H1 (cell line): Measurements from ENCODE around the gene CAPN10. TPM values are rescaled to one million over a fixed set of nuclear protein-coding genes. Genes with fewer than 3 reads are reported as not detected.

Experiments
- CTCF ChIA-PET: fragments of 300-600 bp; sonication (Branson Sonifier 250); formaldehyde crosslinking; loops from one replicate; lab custom pipeline; 2021; ENCODE audit not compliant: partially characterized antibody; lab: Charles Lee
- POLR2A ChIA-PET: fragments of 300-600 bp; sonication (Branson Sonifier 250); formaldehyde crosslinking; loops from one replicate; lab custom pipeline; 2021; ENCODE audit warnings: inconsistent platforms; ENCODE audit not compliant: partially characterized antibody; lab: Charles Lee
- DNase-seq, 2 experiments: peaks; one replicate each; pipeline versions ENCODE4 v3.0.0 to v3.0.0-alpha.2; 2010 to 2022; ENCODE audit warnings: low spot score in 2 of 2, low read depth in 1 of 2, mixed read lengths in 1 of 2
- FAIRE-seq: peaks from 2 replicates; lab custom pipeline; 2011; peaks lifted over from hg19 to GRCh38; lab: Jason Lieb, UNC
- H2AFZ ChIP-seq: 2 replicates; pipeline ENCODE4 v1.8.1; 2012; ENCODE audit warnings: low read length, inconsistent platforms
- H2AK5ac ChIP-seq: 2 replicates; pipeline ENCODE4 v1.6.1; 2013; ENCODE audit warnings: low read depth, low read length
- H2BK120ac ChIP-seq: replicated peaks from 2 replicates; pipeline ENCODE3; 2013; ENCODE audit warnings: low read depth, low read length, inconsistent platforms
- H2BK12ac ChIP-seq: 2 replicates; pipeline ENCODE4 v1.6.1; 2013; ENCODE audit warnings: low read depth, low read length
- H2BK15ac ChIP-seq: 2 replicates; pipeline ENCODE4 v1.6.1; 2013; ENCODE audit warnings: low read length
- H2BK20ac ChIP-seq: 2 replicates; pipeline ENCODE4 v1.6.1; 2013; ENCODE audit warnings: low read length
- H2BK5ac ChIP-seq: 2 replicates; pipeline ENCODE4 v1.6.1; 2013; ENCODE audit warnings: low read depth, low read length
- H3K14ac ChIP-seq: 2 replicates; pipeline ENCODE4 v1.6.1; 2013; ENCODE audit warnings: inconsistent platforms; ENCODE audit not compliant: insufficient read length
- H3K18ac ChIP-seq: 2 replicates; pipeline ENCODE4 v1.6.1; 2013; ENCODE audit warnings: low read length; ENCODE audit errors: extremely low read depth
- H3K23ac ChIP-seq: 2 replicates; pipeline ENCODE4 v1.6.1; 2013; ENCODE audit warnings: inconsistent platforms; ENCODE audit not compliant: insufficient read length
- H3K23me2 ChIP-seq: 2 replicates; pipeline ENCODE4 v1.6.1; 2013; ENCODE audit warnings: low read depth, low read length
- H3K27ac ChIP-seq: 2 replicates; pipeline ENCODE4 v1.6.1; 2011; ENCODE audit warnings: low read depth, low read length, inconsistent platforms
- H3K27me3 ChIP-seq, 4 experiments: replicated peaks in 1 of 4; 1 replicate in 1 of 4; 2 replicates in 3 of 4; pipeline versions ENCODE4 v1.6.1 to v1.8.1; 2011 to 2013; ENCODE audit warnings: low read length in 3 of 4, mild to moderate bottlenecking in 3 of 4, inconsistent platforms in 2 of 4, mixed read lengths in 2 of 4, moderate library complexity in 1 of 4; ENCODE audit not compliant: control insufficient read depth in 3 of 4, insufficient read depth in 3 of 4; ENCODE audit errors: extremely low read depth in 1 of 4
- H3K36me3 ChIP-seq, 4 experiments: 2 replicates each; pipeline versions ENCODE4 v1.6.1 to v1.8.1; 2011 to 2013; ENCODE audit warnings: mild to moderate bottlenecking in 4 of 4, low read length in 3 of 4, moderate library complexity in 2 of 4, control low read depth in 1 of 4, inconsistent platforms in 1 of 4; ENCODE audit not compliant: insufficient read depth in 4 of 4, control insufficient read depth in 2 of 4
- H3K4ac ChIP-seq: replicated peaks from 2 replicates; pipeline ENCODE3; 2013; ENCODE audit warnings: low read length, low read depth, mixed read lengths, inconsistent platforms; ENCODE audit not compliant: insufficient read length
- H3K4me1 ChIP-seq, 4 experiments: replicated peaks in 1 of 4; 1 replicate in 1 of 4; 2 replicates in 3 of 4; pipeline versions ENCODE4 v1.6.1 to v1.8.1; 2011 to 2013; ENCODE audit warnings: low read length in 3 of 4, inconsistent platforms in 2 of 4, mixed read lengths in 1 of 4; ENCODE audit not compliant: insufficient read depth in 4 of 4, control insufficient read depth in 3 of 4
- H3K4me2 ChIP-seq, 2 experiments: 2 replicates each; pipeline versions ENCODE4 v1.6.1 to v1.8.1; 2011 to 2013; ENCODE audit warnings: low read depth in 2 of 2, low read length in 2 of 2, control low read depth in 1 of 2, inconsistent platforms in 1 of 2, mild to moderate bottlenecking in 1 of 2; ENCODE audit not compliant: insufficient read depth in 1 of 2
- H3K4me3 ChIP-seq, 4 experiments: fragments of 200-600, 300-600 bp in 1 of 4; sonication (generic), shearing (Covaris generic), sonication (Bioruptor Twin) in 1 of 4; 2 replicates each; pipeline versions ENCODE4 v1.5.1 to v1.8.1; 2011 to 2016; ENCODE audit warnings: low read length in 4 of 4, low read depth in 3 of 4, control low read depth in 2 of 4, inconsistent platforms in 2 of 4, mild to moderate bottlenecking in 2 of 4, mixed read lengths in 1 of 4, moderate library complexity in 1 of 4; ENCODE audit not compliant: insufficient read depth in 2 of 4; ENCODE audit errors: extremely low read depth in 1 of 4
- H3K56ac ChIP-seq: replicated peaks from 2 replicates; pipeline ENCODE3; 2013; ENCODE audit warnings: low read depth, mild to moderate bottlenecking, mixed read lengths, low read length, inconsistent platforms; ENCODE audit not compliant: insufficient read length
- H3K79me1 ChIP-seq: 2 replicates; pipeline ENCODE4 v1.6.1; 2013; ENCODE audit warnings: low read depth, low read length, control low read depth
- H3K79me2 ChIP-seq, 2 experiments: 2 replicates each; pipeline versions ENCODE4 v1.6.1 to v1.8.1; 2012 to 2013; ENCODE audit warnings: low read length in 2 of 2, mild to moderate bottlenecking in 2 of 2, inconsistent platforms in 1 of 2; ENCODE audit not compliant: insufficient read depth in 2 of 2, control insufficient read depth in 1 of 2
- H3K9ac ChIP-seq, 4 experiments: replicated peaks in 1 of 4; 1 replicate in 1 of 4; 2 replicates in 3 of 4; pipeline versions ENCODE4 v1.6.1 to v1.8.1; 2011 to 2013; ENCODE audit warnings: low read depth in 3 of 4, low read length in 3 of 4, control low read depth in 2 of 4, mild to moderate bottlenecking in 2 of 4, moderate library complexity in 2 of 4, inconsistent platforms in 1 of 4; ENCODE audit errors: extremely low read depth in 1 of 4
- H3K9me3 ChIP-seq, 2 experiments: 2 replicates each; pipeline versions ENCODE4 v1.6.1 to v1.8.1; 2012 to 2013; ENCODE audit warnings: mild to moderate bottlenecking in 2 of 2, moderate library complexity in 2 of 2, control low read depth in 1 of 2, inconsistent platforms in 1 of 2, low read depth in 1 of 2, low read length in 1 of 2, mixed read lengths in 1 of 2; ENCODE audit not compliant: insufficient read depth in 2 of 2
- H4K20me1 ChIP-seq, 2 experiments: replicated peaks in 1 of 2; 2 replicates each; pipeline versions ENCODE3 to v1.8.1; 2011 to 2013; ENCODE audit warnings: inconsistent platforms in 2 of 2, low read length in 2 of 2, mild to moderate bottlenecking in 1 of 2; ENCODE audit not compliant: insufficient read depth in 2 of 2, control insufficient read depth in 1 of 2
- H4K5ac ChIP-seq: 2 replicates; pipeline ENCODE4 v1.6.1; 2013; ENCODE audit warnings: low read length, low read depth, mixed read lengths, inconsistent platforms; ENCODE audit not compliant: insufficient read length
- H4K8ac ChIP-seq: 2 replicates; pipeline ENCODE4 v1.8.0; 2013; ENCODE audit warnings: mild to moderate bottlenecking, moderate library complexity, low read length, inconsistent platforms; ENCODE audit not compliant: insufficient read depth; ENCODE audit errors: extremely low read depth
- H4K91ac ChIP-seq: replicated peaks from 2 replicates; pipeline ENCODE3; 2013; ENCODE audit warnings: low read length, mixed read lengths, inconsistent platforms; ENCODE audit not compliant: insufficient read length
- E2F6 ChIP-seq: IDR thresholded peaks from 2 replicates; pipeline ENCODE4 v1.6.1; 2012; ENCODE audit warnings: inconsistent platforms
- EGR1 ChIP-seq: IDR thresholded peaks from 2 replicates; pipeline ENCODE4 v1.6.1; 2011; ENCODE audit warnings: low read depth, low read length, borderline replicate concordance
- EZH2 ChIP-seq: fragments of 200-600 bp; sonication (generic); IDR thresholded peaks from 2 replicates; pipeline ENCODE4 v1.7.1; 2012; ENCODE audit warnings: low read depth, mild to moderate bottlenecking, moderate library complexity, low read length, inconsistent platforms; ENCODE audit not compliant: severe bottlenecking
- GTF2F1 ChIP-seq: IDR thresholded peaks from 2 replicates; pipeline ENCODE4 v1.6.1; 2012; ENCODE audit warnings: low read depth, low read length, improper control_type of control experiment, borderline replicate concordance
- KDM4A ChIP-seq: IDR thresholded peaks from one replicate; pipeline ENCODE4 v1.7.1; 2012; ENCODE audit warnings: low read depth, mild to moderate bottlenecking, moderate library complexity, low read length, inconsistent platforms; ENCODE audit not compliant: severe bottlenecking
- KDM5A ChIP-seq: fragments of 200-600 bp; IDR thresholded peaks from 2 replicates; pipeline ENCODE4 v1.7.1; 2012; ENCODE audit warnings: mild to moderate bottlenecking, low read length, inconsistent platforms, mixed read lengths
- MAFK ChIP-seq: IDR thresholded peaks from 2 replicates; pipeline ENCODE4 v1.6.1; 2012; ENCODE audit warnings: low read depth, mild to moderate bottlenecking, improper control_type of control experiment, low read length
- POLR2A ChIP-seq, 2 experiments: IDR thresholded peaks; 1 replicate in 1 of 2; 2 replicates in 1 of 2; pipeline ENCODE4 v1.6.1; 2011; ENCODE audit warnings: low read depth in 2 of 2, low read length in 2 of 2, mild to moderate bottlenecking in 2 of 2; ENCODE audit errors: control extremely low read depth in 1 of 2
- SIX5 ChIP-seq: IDR thresholded peaks from 2 replicates; pipeline ENCODE4 v1.6.1; 2011; ENCODE audit warnings: mild to moderate bottlenecking, low read depth, low read length
- SP1 ChIP-seq: IDR thresholded peaks from 2 replicates; pipeline ENCODE4 v1.6.1; 2011; ENCODE audit warnings: low read depth, low read length
- SUZ12 ChIP-seq: fragments of 200-600 bp; sonication (generic); IDR thresholded peaks from 2 replicates; pipeline ENCODE4 v1.6.1; 2012; ENCODE audit warnings: mild to moderate bottlenecking, inconsistent platforms, low read length, moderate library complexity, mixed read lengths
- TCF12 ChIP-seq: IDR thresholded peaks from 2 replicates; pipeline ENCODE4 v1.6.1; 2011; ENCODE audit warnings: low read depth, mild to moderate bottlenecking, low read length
- WGBS, 2 experiments: shearing (Covaris generic) in 1 of 2; methylation state at CpG; one replicate each; pipeline versions ENCODE4 v1.1.6 to v1.1.7; 2013 to 2015; ENCODE audit warnings: low lambda C conversion rate in 2 of 2, mixed read lengths in 2 of 2, inconsistent platforms in 1 of 2, low coverage in 1 of 2, missing lambda C conversion rate in 1 of 2; ENCODE audit not compliant: insufficient replicate concordance in 2 of 2, insufficient coverage in 1 of 2, insufficient read length in 1 of 2; ENCODE audit errors: extremely low coverage in 1 of 2, missing lambda C conversion rate in 1 of 2; 5-methylcytosine and 5-hydroxymethylcytosine counted together
- polyA plus RNA-seq, 7 experiments: library from polyadenylated mRNA; depleted of rRNA in 3 of 7; stranded (reverse) in 5 of 7; unstranded in 2 of 7; fragments of >200 nt in 5 of 7; fragments of 200-250 nt in 2 of 7; gene quantifications; 1 replicate in 5 of 7; 2 replicates in 1 of 7; 4 replicates in 1 of 7; pipeline versions ENCODE4 v1.2.1 to v1.2.3, GENCODE V29; 2011 to 2013; ENCODE audit warnings: missing spikeins in 2 of 7, mixed read lengths in 2 of 7
- total RNA-seq: library from RNA; stranded (reverse); fragmentation: NEBNext Ultra II Directional; extraction: Animal tissue kit (Norgen Biotek cat#: 25700); gene quantifications from 2 replicates; pipeline ENCODE4 v1.2.1, GENCODE V29; 2021

The CAPN10 gene
- total and polyA plus RNA-seq, 2 of the 8 experiments (the other 6 are each of a cell fraction or from before 2014, with no cell fraction given), result 30.7 to 39.8 TPM

GRCh38 chr2:240557101-240557751 lies 29.3 kb upstream of the CAPN10 start:
- H3K18ac ChIP-seq, result no peak overlapping the region
- ChIA-PET CTCF (interaction anchor here (0.9 to 2.4 kb wide), 7 partner anchors 9 to 108 kb away, joined by 3 to 11 read pairs (median 4); partner anchors contain the start of gene CAPN10), POLR2A (interaction anchor here (0.9 kb wide), 1 partner anchor 9 kb away, joined by 4 read pairs; no protein-coding TSS in a partner anchor)
- no peak overlapping the region for H3K56ac ChIP-seq
- peak overlapping the region; percentile 60 to 77 for H3K4me2 ChIP-seq
- no peak overlapping the region for H4K5ac ChIP-seq
- H3K23ac ChIP-seq, result no peak overlapping the region
- H3K9ac ChIP-seq, result no peak overlapping the region
- peak overlapping the region in 1 of 4 experiments; percentile 55; a peak in 2 of 8 replicates for H3K4me3 ChIP-seq
- no peak overlapping the region for H2AK5ac ChIP-seq
- no peak overlapping the region for H2AFZ ChIP-seq
- no peak overlapping the region for H2BK15ac ChIP-seq
- no peaks in the 10 kb centered on the region for H3K9me3 ChIP-seq
- DNase-seq, result peak in 1 of 2 experiments; percentile 54
- no peak overlapping the region for H2BK5ac ChIP-seq
- peaks cover 3 to 33% (median 22%) of the 10 kb centered on the region in 4 experiments for H3K27me3 ChIP-seq
- H4K8ac ChIP-seq, result peak overlapping the region; percentile 69; the same call in 1 of the 2 replicates
- H3K27ac ChIP-seq, result no peak overlapping the region
- no peak overlapping the region for H4K91ac ChIP-seq
- no peak for FAIRE-seq
- peaks cover 0 to 16% (median 10%) of the 10 kb centered on the region in 4 experiments; a peak in 5 of 7 replicates for H3K4me1 ChIP-seq
- peaks cover 4% of the 10 kb centered on the region; the same call in 1 of the 2 replicates for H3K23me2 ChIP-seq
- 0 out of 2 replicates have a peak, but pooled peaks cover 2% of the 10 kb centered on the region for H3K79me1 ChIP-seq
- H3K79me2 ChIP-seq, result no peaks in the 10 kb centered on the region
- H3K4ac ChIP-seq, result no peak overlapping the region
- peaks cover 0 to 4% of the 10 kb centered on the region in 2 experiments for H4K20me1 ChIP-seq
- 52% methylated on average over 33 of the region's 51 CpGs; no CpG with 5 or more reads in 1 of the 2 experiments for WGBS, 2 experiments
- H3K36me3 ChIP-seq, result no peaks in the 10 kb centered on the region; a peak in 1 of 8 replicates
- no peak overlapping the region for H2BK20ac ChIP-seq
- H3K14ac ChIP-seq, result no peak overlapping the region
- no peak overlapping the region for H2BK120ac ChIP-seq
- no peak overlapping the region for H2BK12ac ChIP-seq
- TF ChIP-seq POLR2A (IDR thresholded peaks at IDR 0.05; ENCODE audit: control extremely low read depth in 1 of 2, low read depth in 2 of 2, low read length in 2 of 2) (no peak), EZH2 (no peak), KDM4A (peak; percentile 18), EGR1 (no peak), KDM5A (no peak), E2F6 (peak; percentile 87), GTF2F1 (no peak), MAFK (no peak), SUZ12 (no peak), SP1 (no peak), TCF12 (no peak), SIX5 (no peak)
